Islet precursor cell (in vitro differentiated cells): Measurements from ENCODE around the gene LMNB1.
A peak's percentile ranks its signal among the peaks of the same experiment; 100 is the strongest.
"Not testable (repeated sequence)": the region's sequence is repeated elsewhere in the genome, so short reads cannot be mapped to it uniquely, and the experiment has no call there.

Experiments
- DNase-seq: peaks from one replicate; pipeline ENCODE4 v3.0.0-alpha.2; 2018

The LMNB1 gene, protein sequence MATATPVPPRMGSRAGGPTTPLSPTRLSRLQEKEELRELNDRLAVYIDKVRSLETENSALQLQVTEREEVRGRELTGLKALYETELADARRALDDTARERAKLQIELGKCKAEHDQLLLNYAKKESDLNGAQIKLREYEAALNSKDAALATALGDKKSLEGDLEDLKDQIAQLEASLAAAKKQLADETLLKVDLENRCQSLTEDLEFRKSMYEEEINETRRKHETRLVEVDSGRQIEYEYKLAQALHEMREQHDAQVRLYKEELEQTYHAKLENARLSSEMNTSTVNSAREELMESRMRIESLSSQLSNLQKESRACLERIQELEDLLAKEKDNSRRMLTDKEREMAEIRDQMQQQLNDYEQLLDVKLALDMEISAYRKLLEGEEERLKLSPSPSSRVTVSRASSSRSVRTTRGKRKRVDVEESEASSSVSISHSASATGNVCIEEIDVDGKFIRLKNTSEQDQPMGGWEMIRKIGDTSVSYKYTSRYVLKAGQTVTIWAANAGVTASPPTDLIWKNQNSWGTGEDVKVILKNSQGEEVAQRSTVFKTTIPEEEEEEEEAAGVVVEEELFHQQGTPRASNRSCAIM

DNA sequence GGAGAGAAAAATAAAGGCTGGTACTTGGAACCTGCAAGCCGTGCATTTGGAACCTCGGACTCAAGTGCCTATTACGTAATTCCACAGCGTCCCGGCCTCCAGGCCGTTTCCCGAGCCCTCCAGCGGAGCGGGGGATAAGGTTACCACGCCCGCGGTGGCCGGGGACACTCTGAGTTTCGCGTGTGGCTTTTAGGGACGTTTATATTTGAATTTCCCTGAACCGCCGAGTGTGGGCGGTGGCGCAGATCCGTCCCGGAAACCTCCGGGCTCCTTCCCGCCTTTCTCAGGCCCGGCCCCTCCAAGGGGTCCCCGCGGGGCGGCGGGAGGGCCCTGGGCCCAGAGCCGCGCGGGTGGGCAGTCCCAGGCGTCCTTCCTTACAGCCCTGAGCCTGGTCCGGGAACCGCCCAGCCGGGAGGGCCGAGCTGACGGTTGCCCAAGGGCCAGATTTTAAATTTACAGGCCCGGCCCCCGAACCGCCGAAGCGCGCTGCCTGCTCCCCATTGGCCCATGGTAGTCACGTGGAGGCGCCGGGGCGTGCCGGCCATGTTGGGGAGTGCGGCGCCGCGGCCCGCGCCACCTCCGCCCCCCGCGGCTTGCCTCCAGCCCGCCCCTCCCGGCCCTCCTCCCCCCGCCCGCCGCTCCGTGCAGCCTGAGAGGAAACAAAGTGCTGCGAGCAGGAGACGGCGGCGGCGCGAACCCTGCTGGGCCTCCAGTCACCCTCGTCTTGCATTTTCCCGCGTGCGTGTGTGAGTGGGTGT lies at the start of gene LMNB1:
Gene LMNB1, plus strand, starts transcription at position 638 of the 758 bp plus-strand sequence. CDS start 373 bp downstream, outside the sequence.
- DNase-seq = peak; percentile 99

DNA sequence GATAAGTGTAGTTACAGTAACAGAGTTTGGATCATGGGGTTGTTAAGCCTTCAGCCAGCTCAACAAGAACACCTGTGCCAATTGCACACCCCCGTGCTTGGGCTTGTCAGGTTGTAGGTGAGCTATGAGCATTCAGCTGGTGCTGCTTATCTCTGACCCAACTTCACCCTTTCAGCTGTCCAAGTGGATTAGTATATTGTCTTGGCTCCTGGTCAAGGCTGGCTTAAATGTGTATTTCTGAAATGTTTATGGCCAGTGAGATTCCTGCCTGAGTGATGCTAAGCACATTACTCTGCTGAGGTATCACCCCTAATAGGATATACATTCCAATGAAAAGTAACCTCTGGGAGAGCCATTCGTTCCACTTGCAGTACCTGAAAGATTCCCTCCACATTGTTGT lies 44.2 kb upstream of the LMNB1 start:
- peak; percentile 60 for DNase-seq

DNA sequence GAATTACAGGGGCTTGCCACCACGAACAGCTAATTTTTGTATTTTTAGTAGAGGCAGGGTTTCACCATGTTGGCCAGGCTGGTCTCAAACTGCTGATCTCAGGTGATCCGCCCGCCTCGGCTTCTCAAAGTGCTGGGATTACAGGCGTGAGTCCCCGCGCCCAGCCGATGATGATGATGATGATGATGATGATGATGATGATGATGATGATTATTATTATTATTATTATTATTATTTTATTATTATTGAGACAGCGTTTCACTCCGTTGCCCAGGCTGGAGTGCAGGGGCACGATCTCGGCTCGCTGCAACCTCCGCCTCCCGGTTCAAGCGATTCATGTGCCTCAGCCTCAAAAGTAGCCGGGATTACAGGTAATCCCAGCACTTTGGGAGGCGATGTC lies 42.4 kb upstream of the LMNB1 start:
- not testable (repeated sequence) for DNase-seq

DNA sequence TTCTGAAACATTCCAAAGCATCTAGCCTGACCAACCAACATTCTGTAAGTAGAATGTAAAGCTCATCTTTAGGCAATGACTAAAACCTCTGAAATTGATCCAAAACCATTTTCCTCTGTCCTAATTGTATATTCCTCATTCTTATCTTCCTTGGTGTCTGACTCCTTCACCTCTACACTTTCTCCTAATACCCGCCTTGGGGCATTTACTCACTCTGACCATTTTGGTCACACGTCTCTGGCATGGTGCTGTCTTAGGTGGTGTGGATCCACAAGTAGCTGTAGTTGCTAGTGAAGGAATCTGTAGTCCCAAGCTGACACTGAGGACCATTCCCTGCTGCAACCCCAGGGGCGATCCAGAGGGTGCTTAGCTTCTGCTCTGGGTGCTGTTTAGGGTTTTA lies 40.8 kb upstream of the LMNB1 start:
- peak; percentile 79 for DNase-seq

DNA sequence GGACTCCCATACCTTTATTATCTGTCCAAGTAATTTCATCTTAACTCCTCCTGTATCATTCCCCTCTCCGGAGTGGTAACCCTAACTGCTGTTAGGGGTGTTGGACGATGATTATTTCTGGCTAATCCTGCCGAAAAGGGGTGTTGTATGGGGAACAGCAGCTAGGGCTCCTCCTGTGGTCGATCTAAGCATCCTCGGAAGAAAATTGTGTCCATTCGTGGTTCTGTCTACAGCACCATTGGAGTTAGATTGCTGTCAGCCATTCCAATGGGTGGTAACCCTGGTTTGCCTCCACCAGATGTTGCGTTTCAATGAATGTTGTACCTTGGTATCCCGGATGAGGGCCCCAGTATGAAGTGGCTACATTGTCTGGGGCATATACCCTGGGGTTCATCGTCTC lies 35.6 kb upstream of the LMNB1 start:
- no peak for DNase-seq

DNA sequence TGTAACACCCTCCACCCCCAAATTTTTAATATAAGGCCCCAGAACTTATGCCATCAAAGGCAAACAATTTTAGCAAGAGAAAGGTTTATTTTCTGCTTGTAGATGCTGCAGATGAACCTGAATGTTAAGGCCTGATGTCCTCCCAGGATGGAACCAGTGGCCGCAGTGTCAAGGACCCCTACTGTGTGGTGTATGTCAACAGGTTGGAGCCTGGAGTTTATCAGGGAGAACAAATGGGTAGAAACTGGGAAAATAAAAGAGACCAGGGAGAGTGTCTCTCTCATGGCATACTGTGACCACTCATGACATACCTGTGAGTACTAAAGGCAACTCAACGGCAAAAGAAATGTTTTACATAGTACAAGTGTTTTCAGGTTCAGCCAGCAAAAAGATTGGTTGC lies 34.5 kb upstream of the LMNB1 start:
- no peak for DNase-seq

DNA sequence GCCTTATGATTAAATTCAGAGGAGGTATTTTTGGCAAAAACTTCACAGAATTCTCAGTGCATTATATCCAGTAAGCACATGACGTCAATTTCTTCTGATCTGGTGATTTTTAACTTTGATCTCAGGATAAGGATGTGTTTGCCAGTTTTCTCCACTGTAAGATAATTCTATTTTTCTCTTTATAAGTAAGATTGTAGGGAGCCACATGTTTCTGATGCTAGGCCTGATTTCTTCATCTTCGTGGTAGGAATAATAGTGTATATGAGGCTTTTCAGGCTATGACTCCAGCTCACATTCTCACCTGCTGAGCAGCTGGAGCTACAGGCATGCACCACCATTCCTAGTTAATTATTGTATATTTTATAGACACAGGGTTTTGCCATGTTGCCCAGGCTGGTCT lies 32.1 kb upstream of the LMNB1 start:
- DNase-seq = no peak

DNA sequence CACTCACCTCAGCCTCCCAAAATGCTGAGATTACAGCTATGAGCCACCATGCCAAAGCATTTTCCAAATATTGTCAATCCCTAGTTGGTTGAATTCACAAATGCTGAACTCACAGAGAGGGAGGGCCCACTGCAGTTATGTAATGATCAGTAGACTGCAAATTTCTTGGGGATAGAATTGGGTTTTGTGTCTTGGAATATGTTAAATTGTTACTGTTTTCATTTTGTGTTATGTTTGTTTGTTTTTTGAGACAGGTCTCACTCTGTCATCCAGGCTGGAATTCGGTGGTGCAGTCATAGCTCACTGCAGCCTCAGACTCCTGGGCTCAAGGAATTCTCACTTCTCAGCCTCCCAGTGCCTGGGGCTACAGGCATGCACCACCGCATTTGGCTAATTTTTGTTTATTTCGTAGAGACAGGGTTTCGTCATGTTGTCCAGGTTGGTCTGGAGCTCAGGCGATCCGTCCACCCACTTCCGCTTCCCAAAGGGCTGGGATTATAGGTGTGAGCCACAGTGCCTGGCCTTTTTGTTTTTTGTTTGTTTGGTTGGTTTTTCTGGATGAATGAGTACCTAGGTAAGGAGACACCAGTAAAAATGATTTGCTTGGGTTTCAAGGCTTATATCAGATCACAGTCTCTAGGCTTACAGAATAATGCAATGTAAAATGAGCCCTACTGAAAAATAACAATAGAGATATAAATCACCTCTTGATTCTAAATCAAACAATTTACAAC lies 31.5 kb upstream of the LMNB1 start:
- peak; percentile 96 for DNase-seq

DNA sequence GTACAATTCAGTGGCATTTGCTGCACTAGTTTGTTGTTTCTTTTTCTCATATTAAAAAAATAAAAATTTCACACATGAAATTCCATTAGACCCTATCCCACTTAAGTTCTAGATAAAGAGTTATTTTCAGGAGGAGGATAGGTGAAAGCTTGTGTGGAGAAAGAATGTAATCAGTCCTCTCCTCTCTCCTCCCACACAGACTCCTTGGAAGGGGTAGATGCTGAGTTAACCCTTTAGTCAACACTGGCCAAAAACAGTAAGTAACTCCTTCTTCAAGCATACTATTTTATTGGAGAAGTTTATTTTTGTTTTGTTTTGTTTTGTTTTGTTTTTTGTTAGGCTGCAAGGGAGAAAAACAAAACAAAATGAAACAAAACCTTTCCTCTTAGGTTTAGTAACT lies 30.6 kb upstream of the LMNB1 start:
- DNase-seq = no peak

DNA sequence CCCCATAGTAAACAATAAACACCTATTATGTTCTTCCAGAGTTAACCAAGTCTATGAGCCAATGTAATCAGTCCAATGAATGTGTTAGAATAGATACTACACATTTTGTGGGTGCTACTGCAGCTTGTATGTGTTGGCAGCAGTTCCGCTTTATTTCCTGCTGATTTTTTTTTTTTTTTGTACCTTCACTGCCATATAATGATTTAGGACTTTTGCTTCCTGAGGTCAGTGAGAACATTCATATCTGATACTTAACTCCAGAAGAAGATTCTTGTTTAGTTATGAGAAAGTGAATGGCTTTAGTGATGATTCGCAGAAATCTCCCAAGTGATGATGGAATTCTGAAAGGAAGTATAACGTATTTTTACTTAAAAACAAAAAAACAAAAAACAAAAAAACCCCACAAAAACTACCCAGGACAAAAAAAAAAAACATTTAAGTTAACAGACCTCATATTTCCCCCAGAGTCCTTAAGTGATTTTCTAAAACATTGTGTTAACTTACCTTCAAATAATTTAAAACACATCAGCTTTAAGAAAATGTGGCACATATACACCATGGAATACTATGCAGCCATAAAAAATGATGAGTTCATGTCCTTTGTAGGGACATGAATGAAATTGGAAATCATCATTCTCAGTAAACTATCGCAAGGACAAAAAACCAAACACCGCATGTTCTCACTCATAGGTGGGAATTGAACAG lies 24.7 kb upstream of the LMNB1 start:
- DNase-seq = no peak

DNA sequence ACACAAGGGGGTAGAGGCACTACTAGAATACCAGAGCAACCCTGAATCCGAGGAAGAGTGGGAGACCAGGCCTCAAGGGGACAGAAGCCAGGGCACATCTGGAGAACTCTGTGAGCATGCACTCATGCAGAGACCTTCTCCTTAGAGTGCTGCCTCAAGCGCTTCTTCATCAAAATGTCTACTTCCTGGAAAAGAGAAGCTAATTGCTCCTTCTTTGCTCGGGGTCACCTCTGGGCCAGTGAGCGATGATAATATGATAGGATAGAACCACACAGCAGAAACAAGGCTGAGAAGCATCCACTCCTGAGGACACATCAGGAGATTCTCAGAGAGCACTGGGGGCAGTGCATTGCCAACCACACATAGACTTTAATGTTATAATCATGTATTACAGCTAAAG lies 23.7 kb upstream of the LMNB1 start:
- no peak for DNase-seq

DNA sequence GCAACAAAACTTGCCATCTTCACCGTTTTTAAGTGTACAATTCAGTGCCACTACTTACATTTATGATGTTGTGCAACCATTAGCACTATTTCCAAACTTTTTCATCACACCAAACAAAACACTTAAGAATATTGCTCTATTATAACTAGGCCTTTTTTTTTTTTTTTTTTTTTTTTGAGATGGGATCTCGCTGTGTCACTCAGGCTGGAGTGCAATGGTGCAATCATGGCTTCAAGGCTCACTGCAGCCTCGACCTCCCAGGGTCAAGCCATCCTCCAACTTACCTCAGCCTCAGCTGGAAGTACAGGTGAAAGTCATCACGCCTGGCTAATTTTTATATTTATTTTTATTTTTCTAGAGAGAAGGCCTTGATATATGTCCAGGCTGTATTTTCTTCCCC lies 22.3 kb upstream of the LMNB1 start:
- DNase-seq = no peak

DNA sequence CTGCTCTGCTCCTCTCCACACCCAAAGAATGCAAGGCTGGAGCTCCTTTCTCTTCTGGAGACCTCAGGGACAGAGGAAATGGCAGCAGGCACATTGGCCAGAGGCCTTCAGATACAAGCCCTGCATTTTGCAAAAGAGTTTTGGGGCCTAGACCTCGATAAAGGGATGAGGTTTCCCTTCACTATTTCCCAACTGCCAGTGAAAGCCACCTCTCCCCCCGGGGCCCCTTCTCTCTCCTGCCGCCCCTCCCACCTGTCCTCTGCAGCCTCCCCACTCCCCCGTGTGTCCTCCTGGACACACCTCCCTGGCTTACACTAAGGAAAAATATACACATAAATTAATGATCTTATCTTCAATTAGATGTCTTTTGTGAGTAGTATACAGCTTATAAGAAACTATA lies 21.3 kb upstream of the LMNB1 start:
- no peak for DNase-seq

DNA sequence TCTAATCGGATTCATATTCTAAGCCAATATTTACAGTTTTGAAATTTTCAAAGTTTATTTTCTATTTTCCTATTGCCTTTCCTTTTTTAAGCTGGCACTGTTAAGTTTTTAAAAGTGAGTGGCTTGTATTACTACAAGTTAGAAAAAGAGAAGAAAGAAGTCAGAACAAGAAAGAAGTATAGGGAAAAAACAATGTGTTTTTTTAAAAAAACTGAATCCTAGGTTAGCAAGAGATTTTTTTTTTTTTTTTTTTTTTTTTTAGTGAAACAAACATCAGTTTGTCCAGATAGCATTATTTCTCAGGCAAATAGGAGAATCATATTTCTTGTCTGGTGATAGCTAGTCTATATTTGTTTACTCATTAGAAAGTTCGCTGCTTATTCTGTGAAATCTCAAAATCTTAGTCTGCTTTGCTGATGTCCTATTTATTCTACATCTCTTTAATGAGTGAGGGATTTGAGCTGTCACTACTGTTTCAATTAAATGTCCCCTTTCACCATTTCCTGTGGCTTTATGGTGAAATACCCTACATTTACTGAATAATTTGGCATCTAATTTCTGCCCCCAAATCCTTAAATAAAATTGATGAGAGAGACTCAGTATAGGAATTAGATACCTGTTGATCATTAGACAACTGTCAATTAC lies 19.1 kb upstream of the LMNB1 start:
- no peak for DNase-seq

DNA sequence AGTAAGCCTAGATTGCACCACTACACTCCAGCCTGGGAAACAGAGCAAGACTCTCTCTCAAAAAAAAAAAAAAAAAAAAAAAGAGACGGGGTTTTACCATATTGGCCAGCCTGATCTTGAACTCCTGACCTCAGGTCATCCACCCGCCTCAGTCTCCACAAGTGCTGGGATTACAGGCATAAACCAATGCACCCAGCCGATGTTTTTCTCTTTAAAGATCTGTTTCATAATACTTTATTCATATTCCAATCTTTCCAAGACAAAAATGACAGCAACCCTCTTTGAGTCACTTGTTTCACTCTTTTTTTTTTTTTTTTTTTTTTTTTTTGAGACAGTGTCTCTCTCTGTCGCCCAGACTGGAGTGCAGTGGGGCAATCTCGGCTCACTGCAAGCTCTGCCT lies 13.6 kb upstream of the LMNB1 start:
- DNase-seq = no peak

DNA sequence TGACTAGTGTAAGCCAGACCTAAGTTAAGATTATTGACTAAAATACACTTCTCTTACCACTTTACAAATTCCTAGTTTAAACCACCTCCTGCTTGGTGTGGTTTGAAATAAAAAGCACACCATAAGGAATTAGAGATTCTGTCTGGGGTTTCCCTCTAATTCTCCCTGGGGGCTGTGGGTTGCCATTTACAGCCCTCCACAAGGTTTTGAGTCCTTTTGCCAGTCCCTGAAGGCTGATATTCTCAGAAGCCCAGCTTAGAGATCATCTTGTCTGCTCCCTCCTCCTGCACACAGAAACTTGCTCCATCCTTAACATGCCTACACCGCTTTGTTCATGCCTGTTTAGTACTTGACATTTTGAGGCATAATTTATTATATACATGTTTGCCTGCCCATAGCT lies 7.2 kb upstream of the LMNB1 start:
- DNase-seq = no peak

DNA sequence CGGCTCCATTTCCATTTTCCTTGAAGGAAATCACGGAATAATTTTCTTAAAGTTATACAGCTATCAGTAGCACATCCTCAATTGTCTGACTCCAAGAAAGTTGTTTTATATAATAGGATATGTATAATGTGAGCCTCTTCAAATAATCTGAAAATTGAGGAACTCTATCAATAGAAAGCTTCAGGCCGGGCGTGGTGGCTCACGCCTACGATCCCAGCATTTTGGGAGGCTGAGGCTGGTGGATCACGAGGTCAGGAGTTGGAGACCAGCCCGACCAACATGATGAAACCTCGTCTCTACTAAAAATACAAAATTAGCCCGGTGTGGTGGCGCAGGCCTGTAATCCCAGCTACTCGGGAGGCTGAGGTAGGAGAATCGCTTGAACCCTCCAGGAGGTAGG lies 3.4 kb upstream of the LMNB1 start:
- DNase-seq = not testable (repeated sequence)

DNA sequence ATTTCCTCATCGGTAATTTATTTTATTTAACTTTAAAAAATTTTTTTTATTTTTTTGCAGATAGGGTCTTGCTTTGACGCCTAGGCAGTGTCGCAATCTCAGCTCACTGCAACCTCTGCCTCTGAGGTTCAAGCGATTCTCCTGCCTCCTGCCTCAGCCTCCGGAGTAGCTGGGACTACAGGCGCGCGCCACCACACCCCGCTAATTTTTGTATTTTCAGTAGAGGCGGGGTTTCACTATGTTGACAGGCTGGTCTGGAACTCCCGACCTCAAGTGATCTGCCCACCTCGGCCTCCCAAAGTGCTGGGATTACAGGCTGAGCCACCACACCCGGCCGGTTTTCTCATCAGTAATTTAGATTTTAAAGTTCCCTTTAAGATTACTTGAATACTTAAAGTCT lies 2.3 kb upstream of the LMNB1 start:
- not testable (repeated sequence) for DNase-seq

DNA sequence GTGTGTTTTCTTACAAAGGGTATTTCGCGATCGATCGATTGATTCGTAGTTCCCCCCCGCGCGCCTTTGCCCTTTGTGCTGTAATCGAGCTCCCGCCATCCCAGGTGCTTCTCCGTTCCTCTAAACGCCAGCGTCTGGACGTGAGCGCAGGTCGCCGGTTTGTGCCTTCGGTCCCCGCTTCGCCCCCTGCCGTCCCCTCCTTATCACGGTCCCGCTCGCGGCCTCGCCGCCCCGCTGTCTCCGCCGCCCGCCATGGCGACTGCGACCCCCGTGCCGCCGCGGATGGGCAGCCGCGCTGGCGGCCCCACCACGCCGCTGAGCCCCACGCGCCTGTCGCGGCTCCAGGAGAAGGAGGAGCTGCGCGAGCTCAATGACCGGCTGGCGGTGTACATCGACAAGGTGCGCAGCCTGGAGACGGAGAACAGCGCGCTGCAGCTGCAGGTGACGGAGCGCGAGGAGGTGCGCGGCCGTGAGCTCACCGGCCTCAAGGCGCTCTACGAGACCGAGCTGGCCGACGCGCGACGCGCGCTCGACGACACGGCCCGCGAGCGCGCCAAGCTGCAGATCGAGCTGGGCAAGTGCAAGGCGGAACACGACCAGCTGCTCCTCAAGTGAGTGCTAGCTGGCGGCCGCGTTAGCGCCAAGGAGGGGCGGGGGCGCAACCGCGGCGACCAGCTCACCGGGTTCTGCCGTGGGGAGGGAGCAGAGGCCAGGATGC lies 480 bp downstream of the LMNB1 start:
- peak; percentile 76 for DNase-seq

DNA sequence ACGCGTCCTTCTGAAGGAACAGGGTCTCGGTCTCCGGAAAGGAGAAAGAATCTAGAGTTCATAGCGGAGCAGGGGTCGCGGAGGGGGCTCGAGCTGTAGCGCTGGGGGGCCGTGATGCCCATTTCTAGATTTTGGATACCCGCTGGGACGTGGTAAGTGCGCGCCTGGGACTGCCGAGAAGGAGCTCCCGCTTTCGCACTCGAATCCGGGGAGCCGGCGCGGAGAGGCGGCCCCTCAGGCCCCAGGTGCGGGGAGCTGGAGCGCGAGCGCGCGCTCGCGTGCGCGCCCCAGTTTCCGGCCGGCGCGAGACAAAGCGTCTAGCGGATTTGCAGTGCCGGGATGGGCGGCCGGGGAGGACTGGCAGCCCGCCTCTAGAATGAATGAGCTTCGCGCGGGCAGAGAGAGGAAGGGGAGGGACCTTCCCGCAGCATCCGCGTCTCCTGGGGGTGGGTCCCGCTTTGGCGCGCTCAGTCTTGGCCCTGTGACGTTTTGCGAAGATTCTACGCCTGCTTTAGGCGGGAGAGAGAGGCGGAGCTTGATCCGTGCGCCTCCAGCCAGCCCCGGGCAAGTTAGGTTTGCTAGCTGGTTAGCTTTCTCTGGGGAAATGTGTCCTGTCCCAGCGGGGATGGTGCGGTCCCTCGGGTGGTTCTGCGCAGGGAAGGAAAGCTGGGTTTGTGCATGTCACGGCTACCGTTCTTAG lies 1.2 kb downstream of the LMNB1 start:
- peak; percentile 98 for DNase-seq
